ENCODE data around the gene LTK.

The LTK gene

GRCh38 chr15:41513506-41514227, at the start of gene LTK:
Gene LTK, minus strand, starts transcription at chr15:41513827. Its CDS starts 118 bp downstream, at chr15:41513709.
- DNase-seq: no peak

GRCh38 chr15:41562784-41563198, 49.2 kb upstream of the LTK start:
- no peak for DNase-seq

GRCh38 chr15:41562244-41562643, 48.6 kb upstream of the LTK start:
- DNase-seq: no peak

GRCh38 chr15:41561777-41562145, 48.1 kb upstream of the LTK start:
- DNase-seq: no peak

GRCh38 chr15:41561104-41561776, 47.6 kb upstream of the LTK start:
- no peak for DNase-seq

GRCh38 chr15:41560572-41560874, 46.9 kb upstream of the LTK start:
- DNase-seq: no peak

- no peak for DNase-seq
Observed at GRCh38 chr15:41559239-41559782, 45.7 kb upstream of the LTK start.

GRCh38 chr15:41558400-41559238, 45.0 kb upstream of the LTK start, which contains the start of gene TYRO3:
Gene TYRO3, plus strand, starts transcription at chr15:41559212. Its CDS starts 46 bp downstream, at chr15:41559258.
- peak; percentile 3 for DNase-seq

- DNase-seq: peak; percentile 63
Observed at GRCh38 chr15:41557673-41558399, 44.2 kb upstream of the LTK start.

GRCh38 chr15:41556677-41557076, 43.0 kb upstream of the LTK start:
- DNase-seq: no peak

GRCh38 chr15:41554915-41555314, 41.3 kb upstream of the LTK start:
- DNase-seq: no peak

- no peak for DNase-seq
Observed at GRCh38 chr15:41554343-41554742, 40.7 kb upstream of the LTK start.

- DNase-seq: no peak
Observed at GRCh38 chr15:41553731-41554130, 40.1 kb upstream of the LTK start.

- DNase-seq: no peak
Observed at GRCh38 chr15:41550066-41550775, 36.6 kb upstream of the LTK start.

GRCh38 chr15:41546851-41547786, 33.5 kb upstream of the LTK start:
- no peak for DNase-seq

GRCh38 chr15:41545218-41545617, 31.6 kb upstream of the LTK start:
- no peak for DNase-seq

GRCh38 chr15:41544650-41545015, 31.0 kb upstream of the LTK start:
- no peak for DNase-seq

GRCh38 chr15:41543521-41543870, 29.9 kb upstream of the LTK start:
- no peak for DNase-seq

- DNase-seq: no peak
Observed at GRCh38 chr15:41536866-41537265, 23.2 kb upstream of the LTK start.

GRCh38 chr15:41535544-41535943, 21.9 kb upstream of the LTK start:
- DNase-seq: no peak

- DNase-seq: no peak
Observed at GRCh38 chr15:41530363-41530956, 16.8 kb upstream of the LTK start.

All from GDM1 (cell line).